Ectodermal cell (in vitro differentiated cells): ENCODE data around the gene MMP26.
"Not testable (repeated sequence)": the region's sequence is repeated elsewhere in the genome, so short reads cannot be mapped to it uniquely, and the experiment has no call there.

Experiments
- H3K27ac ChIP-seq: 2 replicates; pipeline ENCODE4 v1.7.0; 2013; ENCODE audit warnings: mild to moderate bottlenecking, low read depth, low read length; ENCODE audit not compliant: insufficient read depth, poor library complexity, severe bottlenecking
- H3K27me3 ChIP-seq: 2 replicates; pipeline ENCODE4 v1.7.0; 2013; ENCODE audit warnings: mild to moderate bottlenecking, low read length; ENCODE audit not compliant: insufficient read depth, control insufficient read depth, poor library complexity, severe bottlenecking
- H3K36me3 ChIP-seq: one replicate; pipeline ENCODE4 v1.7.0; 2013; ENCODE audit warnings: low read length; ENCODE audit not compliant: control insufficient read depth, insufficient read depth
- H3K4me1 ChIP-seq: one replicate; pipeline ENCODE4 v1.7.0; 2013; ENCODE audit warnings: low read length; ENCODE audit not compliant: control insufficient read depth, insufficient read depth
- H3K4me3 ChIP-seq: 2 replicates; pipeline ENCODE4 v1.7.0; 2013; ENCODE audit warnings: low read depth, low read length, control low read depth; ENCODE audit not compliant: insufficient read depth
- H3K9me3 ChIP-seq: 2 replicates; pipeline ENCODE4 v1.7.0; 2013; ENCODE audit warnings: mild to moderate bottlenecking, low read length, moderate library complexity; ENCODE audit not compliant: control insufficient read depth
- WGBS, 2 experiments: methylation state at CpG; one replicate each; pipeline ENCODE4 v1.1.7; 2013; ENCODE audit warnings: missing lambda C conversion rate in 2 of 2; 5-methylcytosine and 5-hydroxymethylcytosine counted together

MMP26 gene

DNA sequence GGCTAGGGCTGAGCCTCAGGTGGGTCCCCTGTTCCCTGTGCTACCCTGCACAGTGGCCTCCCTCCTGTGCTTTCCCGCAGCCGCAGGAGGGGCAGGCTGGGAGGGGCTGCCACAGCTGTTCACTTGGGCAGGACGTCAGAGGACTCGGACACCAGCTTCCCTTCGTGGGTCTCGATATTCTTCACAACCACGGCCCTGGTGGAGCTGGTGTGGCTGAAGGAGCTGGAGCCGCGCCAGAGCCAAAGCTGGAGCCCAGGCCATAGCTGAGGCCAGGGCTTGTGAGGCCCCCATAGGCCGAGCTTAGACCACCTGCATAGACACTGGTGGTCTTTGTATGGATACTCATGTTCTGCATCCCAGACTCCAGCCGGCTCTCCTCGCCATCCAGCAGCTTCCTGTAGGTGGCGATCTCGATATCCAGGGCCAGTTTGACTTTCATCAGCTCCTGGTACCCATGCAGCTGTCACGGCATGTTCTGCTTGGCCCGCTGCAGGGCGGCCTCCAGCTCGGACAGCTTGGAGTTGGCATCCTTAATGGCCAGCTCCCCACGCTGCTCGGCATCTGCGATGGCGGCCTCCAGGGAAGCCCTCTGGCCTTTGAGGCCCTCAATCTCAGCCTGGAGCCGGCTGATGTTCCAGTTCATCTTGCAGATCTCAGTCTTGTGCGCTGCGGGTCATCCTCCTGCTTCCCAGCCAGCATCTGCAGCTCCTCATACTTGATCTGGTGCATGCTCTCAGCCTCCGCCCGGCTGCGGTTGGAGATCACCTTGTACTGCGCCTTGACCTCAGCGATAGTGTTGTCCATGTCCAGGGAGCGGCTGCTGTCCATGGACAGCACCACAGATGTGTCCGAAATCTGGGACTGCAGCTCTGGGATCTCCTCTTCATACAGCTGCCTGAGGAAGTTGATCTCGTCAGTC lies 18.3 kb downstream of the MMP26 start:
- H3K36me3 ChIP-seq, H3K4me1 ChIP-seq, H3K9me3 ChIP-seq, H3K27me3 ChIP-seq, H3K27ac ChIP-seq, H3K4me3 ChIP-seq: not testable (repeated sequence)
- WGBS, 2 experiments, result 93% methylated on average over 33 of the region's 33 CpGs

DNA sequence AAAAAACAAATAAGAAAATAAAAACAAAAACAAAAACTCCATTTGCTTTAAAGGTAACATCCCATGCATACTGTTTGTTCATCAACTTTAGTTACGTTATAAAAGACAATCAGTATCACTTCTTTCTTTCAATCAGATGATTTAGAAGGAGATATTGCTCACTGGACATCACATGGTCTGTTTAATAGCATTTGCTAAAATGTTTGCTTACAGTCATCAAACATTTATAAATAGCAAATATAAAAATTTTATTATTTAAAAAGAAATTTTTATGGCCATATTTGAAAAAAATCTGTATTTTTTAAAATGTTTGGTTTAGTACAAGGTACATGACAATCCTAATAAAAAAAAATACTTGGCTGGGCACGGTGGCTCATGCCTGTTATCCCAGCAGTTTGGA lies 22.6 kb downstream of the MMP26 start:
- Histone ChIP-seq H3K27ac (no peak overlapping the region), H3K9me3 (no peaks in the 10 kb centered on the region), H3K36me3 (no peaks in the 10 kb centered on the region), H3K4me3 (no peak overlapping the region), H3K4me1 (no peaks in the 10 kb centered on the region), H3K27me3 (no peaks in the 10 kb centered on the region)
- WGBS, 2 experiments, result 82 to 94% methylated on average over 2 of the region's 2 CpGs

GRCh38 chr11:4740735-4741134 lies 36.2 kb downstream of the MMP26 start:
- WGBS, 2 experiments, result 85 to 97% methylated on average over 2 of the region's 2 CpGs

GRCh38 chr11:4748438-4748837 lies 43.9 kb downstream of the MMP26 start:
- H3K27ac ChIP-seq, result no peak overlapping the region
- no peaks in the 10 kb centered on the region for H3K9me3 ChIP-seq
- H3K4me1 ChIP-seq, result no peaks in the 10 kb centered on the region
- no peaks in the 10 kb centered on the region for H3K36me3 ChIP-seq
- WGBS, 2 experiments, result 91 to 92% methylated on average over 6 of the region's 6 CpGs
- no peak overlapping the region for H3K4me3 ChIP-seq
- H3K27me3 ChIP-seq, result no peaks in the 10 kb centered on the region

More at GRCh38 chr11:4740735-4741134, 36.2 kb downstream of the MMP26 start:
- Histone ChIP-seq H3K9me3 (no peaks in the 10 kb centered on the region), H3K36me3 (no peaks in the 10 kb centered on the region), H3K27ac (no peak overlapping the region), H3K4me3 (no peak overlapping the region), H3K27me3 (no peaks in the 10 kb centered on the region), H3K4me1 (no peaks in the 10 kb centered on the region)

- H3K27me3 ChIP-seq, result no peaks in the 10 kb centered on the region
- WGBS, 2 experiments, result 96% methylated on average over 1 of the region's 1 CpG
- H3K4me3 ChIP-seq, result no peak overlapping the region
- H3K27ac ChIP-seq, result no peak overlapping the region
- no peaks in the 10 kb centered on the region for H3K36me3 ChIP-seq
- no peaks in the 10 kb centered on the region for H3K4me1 ChIP-seq
- no peaks in the 10 kb centered on the region for H3K9me3 ChIP-seq
These were observed 46.6 kb downstream of the MMP26 start for GRCh38 chr11:4751201-4751600.
